Measurements from ENCODE around the gene SMYD3. TPM values are rescaled to one million over a fixed set of nuclear protein-coding genes. Genes with fewer than 3 reads are reported as not detected.

The SMYD3 gene
- total and polyA plus RNA-seq, 2 donors (not counting 3 experiments of a cell fraction or from before 2014, with no cell fraction given): 16.0 to 32.1 TPM

- Histone ChIP-seq H3K4me2 (ENCODE audit: insufficient read depth, low read length) (no peak overlapping the region), H3K9ac (replicated peaks; ENCODE audit: extremely low read depth, insufficient read depth, low read length) (no peak overlapping the region), H3K79me2 (ENCODE audit: control insufficient read depth, insufficient read depth, low read length) (no peaks in the 10 kb centered on the region), H3K27me3 (ENCODE audit: control insufficient read depth in 2 of 2, insufficient read depth in 2 of 2, low read length in 2 of 2) (no peaks in the 10 kb centered on the region), H3K36me3 (ENCODE audit: control insufficient read depth in 2 of 2, extremely low read depth in 1 of 2, insufficient read depth in 2 of 2, low read length in 2 of 2) (no peaks in the 10 kb centered on the region), H4K20me1 (replicated peaks; ENCODE audit: control insufficient read depth, extremely low read depth, insufficient read depth, low read length) (no peaks in the 10 kb centered on the region), H2AFZ (ENCODE audit: low read depth, low read length) (no peak overlapping the region), H3K4me3 (replicated peaks in 1 of 3; ENCODE audit: insufficient read depth in 1 of 3, low read depth in 1 of 3, low read length in 3 of 3) (no peak overlapping the region), H3K9me3 (replicated peaks; ENCODE audit: control insufficient read depth, insufficient read depth, low read length) (no peaks in the 10 kb centered on the region), H3K27ac (ENCODE audit: insufficient read depth, low read depth, low read length) (no peak overlapping the region), H3K9me1 (replicated peaks; ENCODE audit: control insufficient read depth, extremely low read depth, insufficient read depth, low read length) (no peaks in the 10 kb centered on the region), H3K4me1 (ENCODE audit: control insufficient read depth, extremely low read depth, insufficient read depth, low read length) (no peaks in the 10 kb centered on the region)
- DNase-seq (ENCODE audit: low read depth, low spot score) (no peak), FAIRE-seq (no peak)
- POLR2A ChIA-PET: no interaction called here
- TF ChIP-seq FOS (IDR thresholded peaks at IDR 0.05; ENCODE audit: borderline replicate concordance, insufficient read depth, low read length): no peak
- TF ChIP-seq POLR2A (IDR thresholded peaks at IDR 0.05; ENCODE audit: low read depth, low read length): no peak
- TF ChIP-seq MYC (IDR thresholded peaks at IDR 0.05; ENCODE audit: low read depth, low read length): no peak
- TF ChIP-seq EZH2 (IDR thresholded peaks at IDR 0.05; ENCODE audit: borderline replicate concordance, low read depth, low read length, severe bottlenecking): no peak
- no peak for TF ChIP-seq MAX (IDR thresholded peaks at IDR 0.05; ENCODE audit: insufficient read depth, insufficient read length)
- dilution Hi-C loops (cut with MboI; ENCODE audit: extremely low pct_ligation_motif_present, low sequenced_read_pairs): no loop called here
- CTCF ChIA-PET: interaction anchor here (1.2 to 2.4 kb wide), 2 partner anchors 10 to 17 kb away, joined by 3 to 6 read pairs; no protein-coding TSS in a partner anchor
- no TSS peak for BruUV-seq (replicated peaks)
- intact Hi-C loops (cut with micrococcal nuclease): no loop called here
Observed at GRCh38 chr1:245753807-245754206, 753.3 kb downstream of the SMYD3 start.

GRCh38 chr1:245752561-245752960 is 754.5 kb downstream of the SMYD3 start:
- FAIRE-seq (no peak), DNase-seq (ENCODE audit: low read depth, low spot score) (peak; percentile 16)
- Histone ChIP-seq H3K4me3 (replicated peaks in 1 of 3; ENCODE audit: insufficient read depth in 1 of 3, low read depth in 1 of 3, low read length in 3 of 3) (no peak overlapping the region), H3K9me1 (replicated peaks; ENCODE audit: control insufficient read depth, extremely low read depth, insufficient read depth, low read length) (no peaks in the 10 kb centered on the region), H3K4me1 (ENCODE audit: control insufficient read depth, extremely low read depth, insufficient read depth, low read length) (no peaks in the 10 kb centered on the region), H3K9ac (replicated peaks; ENCODE audit: extremely low read depth, insufficient read depth, low read length) (no peak overlapping the region), H2AFZ (ENCODE audit: low read depth, low read length) (no peak overlapping the region), H3K4me2 (ENCODE audit: insufficient read depth, low read length) (no peak overlapping the region), H3K9me3 (replicated peaks; ENCODE audit: control insufficient read depth, insufficient read depth, low read length) (no peaks in the 10 kb centered on the region), H4K20me1 (replicated peaks; ENCODE audit: control insufficient read depth, extremely low read depth, insufficient read depth, low read length) (no peaks in the 10 kb centered on the region), H3K79me2 (ENCODE audit: control insufficient read depth, insufficient read depth, low read length) (no peaks in the 10 kb centered on the region), H3K36me3 (ENCODE audit: control insufficient read depth in 2 of 2, extremely low read depth in 1 of 2, insufficient read depth in 2 of 2, low read length in 2 of 2) (no peaks in the 10 kb centered on the region), H3K27ac (ENCODE audit: insufficient read depth, low read depth, low read length) (no peak overlapping the region), H3K27me3 (ENCODE audit: control insufficient read depth in 2 of 2, insufficient read depth in 2 of 2, low read length in 2 of 2) (no peaks in the 10 kb centered on the region)
- POLR2A ChIA-PET: no interaction called here
- no TSS peak for BruUV-seq (replicated peaks)
- no peak for TF ChIP-seq MAX (IDR thresholded peaks at IDR 0.05; ENCODE audit: insufficient read depth, insufficient read length)
- TF ChIP-seq MYC (IDR thresholded peaks at IDR 0.05; ENCODE audit: low read depth, low read length): no peak
- TF ChIP-seq POLR2AphosphoS5 (IDR thresholded peaks at IDR 0.05; ENCODE audit: insufficient read depth, low read depth, low read length): no peak
- TF ChIP-seq FOS (IDR thresholded peaks at IDR 0.05; ENCODE audit: borderline replicate concordance, insufficient read depth, low read length): no peak
- no peak for TF ChIP-seq EZH2 (IDR thresholded peaks at IDR 0.05; ENCODE audit: borderline replicate concordance, low read depth, low read length, severe bottlenecking)
- TF ChIP-seq POLR2A (IDR thresholded peaks at IDR 0.05; ENCODE audit: low read depth, low read length): no peak
- no peak for TF ChIP-seq GATA2 (IDR thresholded peaks at IDR 0.05; ENCODE audit: insufficient read depth, insufficient read length, low read depth, low read length)
- TF ChIP-seq CTCF (IDR thresholded peaks at IDR 0.05; ENCODE audit: extremely low read depth in 1 of 2, insufficient read depth in 1 of 2, low read depth in 1 of 2, low read length in 2 of 2): no peak
- no peak for TF ChIP-seq JUN (IDR thresholded peaks at IDR 0.05; ENCODE audit: borderline replicate concordance, insufficient read depth, insufficient read length, low read depth)
- dilution Hi-C loops (cut with MboI; ENCODE audit: extremely low pct_ligation_motif_present, low sequenced_read_pairs): no loop called here
- intact Hi-C loops (cut with micrococcal nuclease): no loop called here
- CTCF ChIA-PET: no interaction called here
